GF-D8 (cell line): ENCODE measurements around the gene SLC7A5.
"Not testable (repeated sequence)": the region's sequence is repeated elsewhere in the genome, so short reads cannot be mapped to it uniquely, and the experiment has no call there.

ENCODE experiments used
- DNase-seq: peaks from one replicate; lab custom pipeline; 2025; lab: John Stamatoyannopoulos, UW

The SLC7A5 gene

GRCh38 chr16:87887931-87888330, 18.6 kb upstream of the SLC7A5 start:
- DNase-seq: peak; percentile 20

GRCh38 chr16:87885371-87885967, 16.2 kb upstream of the SLC7A5 start:
- DNase-seq: not testable (repeated sequence)

- DNase-seq: no peak
These were observed 13.2 kb upstream of the SLC7A5 start for GRCh38 chr16:87882436-87883019.

- DNase-seq: no peak
These were observed 12.3 kb upstream of the SLC7A5 start for GRCh38 chr16:87881324-87882200.

GRCh38 chr16:87880117-87880696, 10.9 kb upstream of the SLC7A5 start:
- no peak for DNase-seq

- not testable (repeated sequence) for DNase-seq
These were observed 10.2 kb upstream of the SLC7A5 start for GRCh38 chr16:87879411-87880013.

GRCh38 chr16:87878704-87879103, 9.4 kb upstream of the SLC7A5 start:
- no peak for DNase-seq

GRCh38 chr16:87877942-87878507, 8.7 kb upstream of the SLC7A5 start:
- no peak for DNase-seq

- DNase-seq: no peak
These were observed 5.5 kb upstream of the SLC7A5 start for GRCh38 chr16:87874639-87875427.

- DNase-seq: peak; percentile 79
These were observed 1.3 kb upstream of the SLC7A5 start for GRCh38 chr16:87870418-87871291.

GRCh38 chr16:87869879-87870417, 641 bp upstream of the SLC7A5 start:
- DNase-seq: not testable (repeated sequence)

GRCh38 chr16:87868254-87869029, 865 bp downstream of the SLC7A5 start:
- not testable (repeated sequence) for DNase-seq

GRCh38 chr16:87865902-87866555, 3.3 kb downstream of the SLC7A5 start:
- not testable (repeated sequence) for DNase-seq

- DNase-seq: no peak
These were observed 4.8 kb downstream of the SLC7A5 start for GRCh38 chr16:87864331-87864989.

GRCh38 chr16:87863327-87863635, 6.0 kb downstream of the SLC7A5 start:
- DNase-seq: peak; percentile 26

- not testable (repeated sequence) for DNase-seq
These were observed 6.5 kb downstream of the SLC7A5 start for GRCh38 chr16:87862597-87863326.
